ENCODE data around the gene HTT.

The HTT gene

DNA sequence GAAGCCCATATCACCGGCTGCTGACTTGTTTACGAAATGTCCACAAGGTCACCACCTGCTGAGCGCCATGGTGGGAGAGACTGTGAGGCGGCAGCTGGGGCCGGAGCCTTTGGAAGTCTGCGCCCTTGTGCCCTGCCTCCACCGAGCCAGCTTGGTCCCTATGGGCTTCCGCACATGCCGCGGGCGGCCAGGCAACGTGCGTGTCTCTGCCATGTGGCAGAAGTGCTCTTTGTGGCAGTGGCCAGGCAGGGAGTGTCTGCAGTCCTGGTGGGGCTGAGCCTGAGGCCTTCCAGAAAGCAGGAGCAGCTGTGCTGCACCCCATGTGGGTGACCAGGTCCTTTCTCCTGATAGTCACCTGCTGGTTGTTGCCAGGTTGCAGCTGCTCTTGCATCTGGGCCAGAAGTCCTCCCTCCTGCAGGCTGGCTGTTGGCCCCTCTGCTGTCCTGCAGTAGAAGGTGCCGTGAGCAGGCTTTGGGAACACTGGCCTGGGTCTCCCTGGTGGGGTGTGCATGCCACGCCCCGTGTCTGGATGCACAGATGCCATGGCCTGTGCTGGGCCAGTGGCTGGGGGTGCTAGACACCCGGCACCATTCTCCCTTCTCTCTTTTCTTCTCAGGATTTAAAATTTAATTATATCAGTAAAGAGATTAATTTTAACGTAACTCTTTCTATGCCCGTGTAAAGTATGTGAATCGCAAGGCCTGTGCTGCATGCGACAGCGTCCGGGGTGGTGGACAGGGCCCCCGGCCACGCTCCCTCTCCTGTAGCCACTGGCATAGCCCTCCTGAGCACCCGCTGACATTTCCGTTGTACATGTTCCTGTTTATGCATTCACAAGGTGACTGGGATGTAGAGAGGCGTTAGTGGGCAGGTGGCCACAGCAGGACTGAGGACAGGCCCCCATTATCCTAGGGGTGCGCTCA, 165.8 kb downstream of the HTT start:
- Histone ChIP-seq H3K27me3 (ENCODE audit: control insufficient read depth, insufficient read depth, low read length, poor library complexity, severe bottlenecking) (no peaks in the 10 kb centered on the region), H3K27ac (ENCODE audit: insufficient read depth, low read depth, low read length, poor library complexity, severe bottlenecking) (no peak overlapping the region), H3K4me3 (ENCODE audit: insufficient read depth, low read depth, low read length) (no peak overlapping the region), H3K4me1 (ENCODE audit: control insufficient read depth, insufficient read depth, low read length) (no peaks in the 10 kb centered on the region), H3K9me3 (ENCODE audit: control insufficient read depth, low read length) (no peaks in the 10 kb centered on the region), H3K36me3 (ENCODE audit: control insufficient read depth, insufficient read depth, low read length) (peaks cover 4% of the 10 kb centered on the region)
- WGBS, 2 experiments: 92 to 93% methylated on average over 29 of the region's 29 CpGs

- Histone ChIP-seq H3K27ac (ENCODE audit: insufficient read depth, low read depth, low read length, poor library complexity, severe bottlenecking) (no peak overlapping the region), H3K4me3 (ENCODE audit: insufficient read depth, low read depth, low read length) (no peak overlapping the region), H3K27me3 (ENCODE audit: control insufficient read depth, insufficient read depth, low read length, poor library complexity, severe bottlenecking) (no peaks in the 10 kb centered on the region), H3K36me3 (ENCODE audit: control insufficient read depth, insufficient read depth, low read length) (peaks cover 1% of the 10 kb centered on the region), H3K9me3 (ENCODE audit: control insufficient read depth, low read length) (no peaks in the 10 kb centered on the region), H3K4me1 (ENCODE audit: control insufficient read depth, insufficient read depth, low read length) (no peaks in the 10 kb centered on the region)
- 90 to 91% methylated on average over 13 of the region's 13 CpGs for WGBS, 2 experiments
Measured at GRCh38 chr4:3240936-3241522, 166.5 kb downstream of the HTT start.

GRCh38 chr4:3241898-3242524, 167.5 kb downstream of the HTT start:
- Histone ChIP-seq H3K36me3 (ENCODE audit: control insufficient read depth, insufficient read depth, low read length) (no peaks in the 10 kb centered on the region), H3K27ac (ENCODE audit: insufficient read depth, low read depth, low read length, poor library complexity, severe bottlenecking) (no peak overlapping the region), H3K4me3 (ENCODE audit: insufficient read depth, low read depth, low read length) (no peak overlapping the region), H3K27me3 (ENCODE audit: control insufficient read depth, insufficient read depth, low read length, poor library complexity, severe bottlenecking) (no peaks in the 10 kb centered on the region), H3K4me1 (ENCODE audit: control insufficient read depth, insufficient read depth, low read length) (no peaks in the 10 kb centered on the region), H3K9me3 (ENCODE audit: control insufficient read depth, low read length) (no peaks in the 10 kb centered on the region)
- WGBS, 2 experiments: 94% methylated on average over 17 of the region's 17 CpGs

DNA sequence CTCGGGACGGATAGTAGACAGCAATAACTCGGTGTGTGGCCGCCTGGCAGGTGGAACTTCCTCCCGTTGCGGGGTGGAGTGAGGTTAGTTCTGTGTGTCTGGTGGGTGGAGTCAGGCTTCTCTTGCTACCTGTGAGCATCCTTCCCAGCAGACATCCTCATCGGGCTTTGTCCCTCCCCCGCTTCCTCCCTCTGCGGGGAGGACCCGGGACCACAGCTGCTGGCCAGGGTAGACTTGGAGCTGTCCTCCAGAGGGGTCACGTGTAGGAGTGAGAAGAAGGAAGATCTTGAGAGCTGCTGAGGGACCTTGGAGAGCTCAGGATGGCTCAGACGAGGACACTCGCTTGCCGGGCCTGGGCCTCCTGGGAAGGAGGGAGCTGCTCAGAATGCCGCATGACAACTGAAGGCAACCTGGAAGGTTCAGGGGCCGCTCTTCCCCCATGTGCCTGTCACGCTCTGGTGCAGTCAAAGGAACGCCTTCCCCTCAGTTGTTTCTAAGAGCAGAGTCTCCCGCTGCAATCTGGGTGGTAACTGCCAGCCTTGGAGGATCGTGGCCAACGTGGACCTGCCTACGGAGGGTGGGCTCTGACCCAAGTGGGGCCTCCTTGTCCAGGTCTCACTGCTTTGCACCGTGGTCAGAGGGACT, 168.8 kb downstream of the HTT start:
- Histone ChIP-seq H3K27me3 (ENCODE audit: control insufficient read depth, insufficient read depth, low read length, poor library complexity, severe bottlenecking) (no peaks in the 10 kb centered on the region), H3K4me3 (ENCODE audit: insufficient read depth, low read depth, low read length) (no peak overlapping the region), H3K27ac (ENCODE audit: insufficient read depth, low read depth, low read length, poor library complexity, severe bottlenecking) (no peak overlapping the region), H3K36me3 (ENCODE audit: control insufficient read depth, insufficient read depth, low read length) (no peaks in the 10 kb centered on the region), H3K9me3 (ENCODE audit: control insufficient read depth, low read length) (no peaks in the 10 kb centered on the region), H3K4me1 (ENCODE audit: control insufficient read depth, insufficient read depth, low read length) (no peaks in the 10 kb centered on the region)
- 90 to 92% methylated on average over 23 of the region's 23 CpGs for WGBS, 2 experiments

DNA sequence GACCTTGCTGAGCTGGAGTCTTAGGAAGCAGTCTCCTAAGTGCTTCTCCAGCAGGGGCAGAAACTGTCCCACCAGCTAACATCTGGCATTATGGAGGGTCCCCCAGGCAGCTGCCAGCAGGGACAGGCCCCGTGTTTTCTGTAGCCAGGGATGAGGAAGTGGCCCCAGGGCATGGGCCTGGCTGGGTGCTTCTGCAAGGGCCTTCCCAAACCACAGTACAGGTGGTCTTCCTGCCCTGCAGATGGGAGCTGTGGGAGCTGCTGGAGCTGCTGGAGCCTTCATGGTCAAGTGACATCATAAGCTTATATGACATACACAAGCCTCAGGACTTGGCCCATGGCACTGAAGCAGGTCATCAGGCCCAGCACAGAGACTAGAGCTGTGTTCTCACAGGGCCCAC, 169.5 kb downstream of the HTT start:
- Histone ChIP-seq H3K27ac (ENCODE audit: insufficient read depth, low read depth, low read length, poor library complexity, severe bottlenecking) (no peak overlapping the region), H3K4me3 (ENCODE audit: insufficient read depth, low read depth, low read length) (no peak overlapping the region), H3K9me3 (ENCODE audit: control insufficient read depth, low read length) (no peaks in the 10 kb centered on the region), H3K4me1 (ENCODE audit: control insufficient read depth, insufficient read depth, low read length) (peaks cover 5% of the 10 kb centered on the region), H3K36me3 (ENCODE audit: control insufficient read depth, insufficient read depth, low read length) (no peaks in the 10 kb centered on the region), H3K27me3 (ENCODE audit: control insufficient read depth, insufficient read depth, low read length, poor library complexity, severe bottlenecking) (no peaks in the 10 kb centered on the region)
- WGBS, 2 experiments: 95 to 96% methylated on average over 1 of the region's 1 CpG

- H3K4me1 ChIP-seq (ENCODE audit: control insufficient read depth, insufficient read depth, low read length): peaks cover 7% of the 10 kb centered on the region
- no peaks in the 10 kb centered on the region for H3K27me3 ChIP-seq (ENCODE audit: control insufficient read depth, insufficient read depth, low read length, poor library complexity, severe bottlenecking)
- H3K4me3 ChIP-seq (ENCODE audit: insufficient read depth, low read depth, low read length): no peak overlapping the region
- H3K27ac ChIP-seq (ENCODE audit: insufficient read depth, low read depth, low read length, poor library complexity, severe bottlenecking): no peak overlapping the region
- WGBS, 2 experiments: 85 to 86% methylated on average over 9 of the region's 9 CpGs
- H3K9me3 ChIP-seq (ENCODE audit: control insufficient read depth, low read length): no peaks in the 10 kb centered on the region
- no peaks in the 10 kb centered on the region for H3K36me3 ChIP-seq (ENCODE audit: control insufficient read depth, insufficient read depth, low read length)
Measured at GRCh38 chr4:3244747-3245146, 170.3 kb downstream of the HTT start.

DNA sequence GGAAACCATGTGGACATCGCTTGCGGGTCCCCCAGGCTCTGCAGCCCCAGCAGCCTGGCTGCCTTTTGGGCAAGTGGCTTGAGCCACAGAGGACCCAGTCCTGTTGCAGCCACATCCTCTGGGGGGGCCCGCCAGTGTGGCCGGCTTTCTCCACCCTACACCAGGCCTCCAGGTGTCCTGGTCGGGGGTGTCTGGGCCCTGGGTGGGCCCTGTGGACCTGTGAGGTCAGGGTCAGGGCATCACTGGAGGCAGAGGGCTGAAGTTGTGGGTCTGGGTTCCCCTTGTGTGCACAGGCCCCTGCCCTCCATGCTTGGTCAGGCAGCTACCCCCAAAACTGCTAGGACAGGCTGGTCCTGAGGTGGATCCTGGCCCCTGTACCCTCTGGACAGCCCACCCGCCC, 171.2 kb downstream of the HTT start:
- H3K36me3 ChIP-seq (ENCODE audit: control insufficient read depth, insufficient read depth, low read length): no peaks in the 10 kb centered on the region
- peaks cover 7% of the 10 kb centered on the region for H3K4me1 ChIP-seq (ENCODE audit: control insufficient read depth, insufficient read depth, low read length)
- no peak overlapping the region for H3K4me3 ChIP-seq (ENCODE audit: insufficient read depth, low read depth, low read length)
- WGBS, 2 experiments: 93% methylated on average over 6 of the region's 6 CpGs
- no peaks in the 10 kb centered on the region for H3K9me3 ChIP-seq (ENCODE audit: control insufficient read depth, low read length)
- H3K27ac ChIP-seq (ENCODE audit: insufficient read depth, low read depth, low read length, poor library complexity, severe bottlenecking): no peak overlapping the region
- no peaks in the 10 kb centered on the region for H3K27me3 ChIP-seq (ENCODE audit: control insufficient read depth, insufficient read depth, low read length, poor library complexity, severe bottlenecking)

DNA sequence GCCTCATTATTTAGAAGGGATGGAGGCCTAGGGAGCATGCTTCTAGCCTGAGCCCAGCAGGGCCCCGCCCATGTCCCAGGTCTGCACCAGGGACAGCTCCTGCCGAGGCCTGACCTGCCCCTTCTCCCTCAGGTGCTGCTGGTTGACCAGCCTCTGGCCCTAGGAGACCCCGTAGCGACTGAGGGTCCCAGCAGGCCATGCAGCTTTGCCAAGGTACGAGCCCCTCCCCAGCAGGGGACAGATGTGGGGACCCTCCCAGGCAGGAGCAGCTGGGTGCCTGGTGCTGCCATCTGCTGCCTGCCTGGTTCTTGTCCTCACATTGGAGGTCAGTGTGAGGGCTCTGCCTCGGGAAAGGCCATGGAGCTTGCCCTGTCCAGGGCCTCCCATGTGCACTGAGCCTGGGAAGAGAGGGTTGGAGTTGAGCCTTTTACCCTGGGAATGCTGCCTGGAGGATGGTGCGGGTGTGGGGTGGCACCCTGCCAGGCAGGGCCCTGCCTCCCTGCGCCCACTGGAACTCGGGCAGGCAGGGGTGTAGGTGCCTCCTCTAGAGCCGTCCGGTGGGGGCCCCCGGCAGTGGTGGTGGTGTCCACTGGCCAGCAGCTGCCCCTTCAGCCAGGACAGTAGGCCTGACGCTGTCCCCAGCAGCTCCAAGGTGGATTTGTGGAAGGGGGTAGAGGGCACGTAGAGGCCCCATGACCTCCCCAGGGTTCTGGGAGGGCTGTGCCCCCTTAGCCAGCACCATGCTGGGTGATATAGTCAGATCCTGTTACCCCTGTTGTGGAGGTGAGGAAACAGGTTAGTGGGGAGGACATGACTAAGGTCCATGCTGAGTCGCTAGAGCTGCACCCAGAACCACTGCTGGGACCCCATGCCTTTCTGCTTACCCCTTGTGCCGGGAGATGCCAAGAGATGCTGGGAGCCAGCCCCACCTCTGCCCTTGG, 172.2 kb downstream of the HTT start:
- Histone ChIP-seq H3K27me3 (ENCODE audit: control insufficient read depth, insufficient read depth, low read length, poor library complexity, severe bottlenecking) (no peaks in the 10 kb centered on the region), H3K4me1 (ENCODE audit: control insufficient read depth, insufficient read depth, low read length) (peaks cover 7% of the 10 kb centered on the region), H3K9me3 (ENCODE audit: control insufficient read depth, low read length) (no peaks in the 10 kb centered on the region), H3K4me3 (ENCODE audit: insufficient read depth, low read depth, low read length) (no peak overlapping the region), H3K27ac (ENCODE audit: insufficient read depth, low read depth, low read length, poor library complexity, severe bottlenecking) (no peak overlapping the region), H3K36me3 (ENCODE audit: control insufficient read depth, insufficient read depth, low read length) (no peaks in the 10 kb centered on the region)
- 90 to 91% methylated on average over 16 of the region's 16 CpGs for WGBS, 2 experiments

- H3K36me3 ChIP-seq (ENCODE audit: control insufficient read depth, insufficient read depth, low read length): no peaks in the 10 kb centered on the region
- no peak overlapping the region for H3K27ac ChIP-seq (ENCODE audit: insufficient read depth, low read depth, low read length, poor library complexity, severe bottlenecking)
- WGBS, 2 experiments: 94 to 96% methylated on average over 21 of the region's 21 CpGs
- H3K27me3 ChIP-seq (ENCODE audit: control insufficient read depth, insufficient read depth, low read length, poor library complexity, severe bottlenecking): no peaks in the 10 kb centered on the region
- H3K4me1 ChIP-seq (ENCODE audit: control insufficient read depth, insufficient read depth, low read length): peaks cover 7% of the 10 kb centered on the region
- H3K9me3 ChIP-seq (ENCODE audit: control insufficient read depth, low read length): no peaks in the 10 kb centered on the region
- no peak overlapping the region for H3K4me3 ChIP-seq (ENCODE audit: insufficient read depth, low read depth, low read length)
Measured at GRCh38 chr4:3247399-3248177, 173.1 kb downstream of the HTT start.

All from ectodermal cell (in vitro differentiated cells).